ENCODE results near the gene IGFBP1.

Gene IGFBP1

DNA sequence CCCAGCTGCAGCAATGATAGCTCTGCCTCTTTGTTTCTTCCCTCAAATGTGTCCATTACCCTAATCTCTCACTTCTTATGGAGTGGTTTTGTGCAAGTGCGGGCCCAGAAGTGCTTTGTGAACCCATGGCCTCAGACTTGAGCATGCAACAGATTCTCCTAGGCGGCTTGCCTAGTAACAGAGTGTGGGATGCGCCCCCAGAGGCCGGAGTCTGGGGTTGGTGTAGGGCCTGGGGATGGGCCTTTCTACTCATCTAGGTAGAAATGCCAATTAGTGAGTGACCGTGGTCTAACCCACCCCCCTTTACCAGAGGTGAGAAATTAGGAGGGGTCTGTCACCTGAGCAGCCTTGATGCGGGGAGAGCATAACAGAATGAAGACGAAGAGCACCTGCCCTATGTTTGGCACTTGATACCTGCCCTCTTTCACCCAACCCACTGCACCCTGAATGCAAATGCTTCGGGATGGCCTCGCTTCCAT, 7.0 kb upstream of the IGFBP1 start:
- no peak for DNase-seq (ENCODE audit: low read depth)

- DNase-seq (ENCODE audit: low read depth) = peak; percentile 32
Observed at GRCh38 chr7:45881759-45882464, 6.4 kb upstream of the IGFBP1 start.

DNA sequence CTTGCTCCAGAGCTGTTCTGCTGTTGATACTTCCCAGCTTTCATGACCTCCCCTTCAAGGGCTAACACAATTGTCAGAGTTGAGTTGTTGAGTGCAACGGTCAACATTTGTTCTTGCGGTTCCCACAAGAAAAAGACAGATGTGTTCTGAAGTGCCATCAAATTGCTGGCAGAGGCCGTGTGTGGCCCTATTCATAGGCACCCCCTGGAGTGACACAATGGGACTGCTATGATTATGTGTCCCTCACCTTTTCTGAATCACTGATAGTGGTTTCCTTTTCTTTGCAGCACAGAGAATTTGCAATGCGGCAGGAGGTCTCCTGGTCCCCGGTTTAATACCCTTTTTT, 5.8 kb upstream of the IGFBP1 start:
- DNase-seq (ENCODE audit: low read depth) = no peak

- no peak for DNase-seq (ENCODE audit: low read depth)
Observed at GRCh38 chr7:45884136-45884535, 4.2 kb upstream of the IGFBP1 start.

DNA sequence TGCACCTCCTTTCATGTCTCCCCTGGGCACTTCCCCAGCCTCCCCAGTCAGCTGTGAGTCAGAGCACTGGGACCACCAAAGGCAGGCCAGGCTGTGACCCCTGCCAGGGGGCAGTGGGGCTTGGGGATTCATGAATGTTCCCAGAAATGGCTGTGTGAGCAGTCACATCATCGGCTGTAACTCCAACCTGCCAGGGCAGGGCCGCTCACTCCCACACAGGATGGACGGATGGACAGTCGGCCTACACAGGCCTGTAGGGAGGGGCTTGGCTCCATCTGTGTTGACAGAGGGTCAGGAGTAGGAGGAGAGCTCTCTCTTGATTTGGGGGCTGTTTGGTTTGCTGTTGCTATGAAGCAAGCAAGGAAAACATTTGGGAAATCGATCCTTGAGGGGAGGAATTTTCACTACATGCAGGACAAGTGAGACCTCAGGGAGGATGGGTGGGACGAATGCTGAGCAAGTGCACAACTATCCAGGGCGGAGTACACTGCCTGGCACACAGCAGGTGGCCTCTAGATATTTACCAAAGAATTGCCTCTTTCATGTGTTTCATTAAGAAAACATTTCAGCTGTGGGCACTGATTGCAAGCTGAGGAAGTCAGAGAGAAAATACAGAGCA, 2.9 kb upstream of the IGFBP1 start:
- no peak for DNase-seq (ENCODE audit: low read depth)

DNA sequence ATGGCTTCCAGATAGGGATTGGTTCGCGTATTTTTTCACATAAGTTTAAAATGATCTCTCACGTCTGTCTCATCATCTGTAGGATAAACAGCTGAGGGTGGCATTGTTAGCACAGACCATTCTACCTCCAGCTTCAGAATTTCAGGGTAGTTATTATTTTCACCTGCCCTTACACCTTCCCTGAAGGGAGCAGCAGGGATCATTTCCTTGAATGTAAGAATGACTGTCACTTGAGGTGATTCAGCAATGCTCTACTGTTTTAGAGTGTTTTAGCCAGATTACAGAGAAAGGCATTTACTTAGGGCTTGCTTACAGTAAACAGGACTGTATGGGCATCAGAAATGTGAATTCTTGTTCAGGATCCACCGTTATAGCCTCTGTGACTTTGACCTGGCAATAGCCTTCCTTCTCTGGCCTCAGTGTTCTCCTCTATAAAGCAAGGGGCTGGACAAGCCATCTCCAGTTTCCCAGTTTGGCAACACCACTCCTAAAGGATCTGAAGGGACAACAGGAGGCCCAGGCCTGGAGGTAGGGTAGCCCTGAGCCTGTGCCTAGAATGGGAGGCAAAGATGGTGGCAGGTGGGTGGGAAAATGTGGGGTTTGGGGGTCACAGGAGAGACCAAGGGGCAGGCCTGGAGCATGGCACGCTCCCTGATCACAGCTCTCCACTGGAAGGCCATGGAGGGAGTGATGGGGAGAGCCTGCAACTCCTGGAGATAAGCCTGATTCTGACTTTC, 1.2 kb upstream of the IGFBP1 start:
- DNase-seq (ENCODE audit: low read depth) = no peak

DNA sequence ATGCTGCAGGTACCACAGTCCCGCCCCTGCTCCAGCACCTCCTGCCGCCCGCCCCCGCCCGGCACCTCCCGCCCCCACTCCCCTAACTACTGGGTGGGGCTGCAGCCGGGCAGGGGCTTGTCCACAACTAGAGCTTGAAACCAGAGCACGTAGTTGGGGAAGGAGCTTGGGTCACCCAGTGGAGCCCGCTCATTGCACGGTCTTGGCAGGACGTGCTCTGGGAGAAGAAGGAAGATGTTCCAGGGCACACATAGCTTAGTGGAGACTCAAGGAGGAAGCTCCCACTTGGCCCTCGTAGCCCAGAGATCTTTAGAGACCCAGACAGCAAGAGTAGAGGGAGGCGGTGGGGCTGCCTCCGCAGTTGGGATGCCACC, 692 bp downstream of the IGFBP1 start:
- no peak for DNase-seq (ENCODE audit: low read depth)

- no peak for DNase-seq (ENCODE audit: low read depth)
Observed at GRCh38 chr7:45889367-45890067, 1.2 kb downstream of the IGFBP1 start.

- DNase-seq (ENCODE audit: low read depth) = no peak
Observed at GRCh38 chr7:45890125-45890901, 2.0 kb downstream of the IGFBP1 start.

DNA sequence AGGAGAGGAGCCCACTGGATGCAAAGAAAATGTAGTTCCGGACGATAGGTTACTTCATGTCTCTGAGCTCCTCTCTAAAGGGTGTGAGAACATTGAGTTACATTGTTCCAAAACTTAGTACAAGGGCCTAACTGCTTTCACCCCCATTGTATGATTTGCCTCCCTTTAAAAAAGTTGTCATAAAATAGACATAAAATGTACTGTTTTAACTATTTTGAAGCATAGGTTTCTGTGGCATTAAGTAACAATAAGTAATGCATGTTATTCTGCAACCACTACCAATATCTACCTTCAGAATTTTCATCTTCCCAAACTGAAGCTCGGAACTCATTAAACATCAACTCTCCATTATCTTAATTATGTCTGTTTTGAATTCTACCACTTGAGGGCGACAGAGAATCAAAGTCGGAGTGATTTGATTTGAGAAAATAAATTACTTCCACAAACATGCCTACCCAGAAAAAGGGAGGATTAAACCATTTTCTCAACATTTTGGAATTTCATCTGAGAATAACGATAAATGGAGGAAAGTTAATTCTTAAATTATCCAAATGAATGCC, 2.7 kb downstream of the IGFBP1 start:
- DNase-seq (ENCODE audit: low read depth) = no peak

DNA sequence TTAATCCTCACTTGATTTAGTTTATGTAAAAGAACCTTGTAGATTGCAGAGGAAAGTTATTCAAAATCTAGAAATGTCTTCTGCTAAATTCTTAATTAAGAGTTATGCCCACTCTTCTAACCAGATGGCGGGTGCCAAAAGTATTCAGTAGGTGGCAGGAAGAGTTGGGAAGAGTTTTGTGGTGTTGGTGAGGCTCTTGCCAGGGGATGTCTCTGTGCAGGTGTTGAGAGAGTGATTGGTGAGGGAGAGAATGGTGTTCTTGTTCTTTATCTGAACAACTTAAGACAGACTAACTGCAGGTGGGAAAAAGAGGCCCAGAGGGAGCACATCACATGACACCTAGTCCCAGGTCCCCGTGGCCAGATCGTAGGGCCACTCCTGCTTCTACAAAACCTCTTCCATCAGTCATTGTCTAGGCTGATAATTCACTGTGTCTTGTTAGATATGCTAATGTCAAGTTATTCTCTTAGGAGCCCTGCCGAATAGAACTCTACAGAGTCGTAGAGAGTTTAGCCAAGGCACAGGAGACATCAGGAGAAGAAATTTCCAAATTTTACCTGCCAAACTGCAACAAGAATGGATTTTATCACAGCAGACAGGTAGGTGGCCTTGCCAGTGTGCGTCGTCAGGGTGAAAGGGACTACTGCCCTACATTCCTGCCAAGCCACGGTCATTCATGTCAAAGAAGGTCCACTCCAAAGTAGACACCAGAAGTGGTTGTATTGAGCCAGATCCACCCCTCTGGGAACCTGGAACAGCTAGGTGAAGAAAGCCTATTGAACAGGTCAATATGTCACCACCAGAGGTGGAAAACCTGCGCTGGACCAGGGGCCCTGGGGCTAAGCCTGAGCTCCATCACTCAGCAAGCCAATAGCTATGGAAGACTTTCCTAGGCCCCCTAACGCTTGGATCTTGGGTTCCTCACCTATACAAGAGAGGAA, 3.4 kb downstream of the IGFBP1 start:
- no peak for DNase-seq (ENCODE audit: low read depth)

DNA sequence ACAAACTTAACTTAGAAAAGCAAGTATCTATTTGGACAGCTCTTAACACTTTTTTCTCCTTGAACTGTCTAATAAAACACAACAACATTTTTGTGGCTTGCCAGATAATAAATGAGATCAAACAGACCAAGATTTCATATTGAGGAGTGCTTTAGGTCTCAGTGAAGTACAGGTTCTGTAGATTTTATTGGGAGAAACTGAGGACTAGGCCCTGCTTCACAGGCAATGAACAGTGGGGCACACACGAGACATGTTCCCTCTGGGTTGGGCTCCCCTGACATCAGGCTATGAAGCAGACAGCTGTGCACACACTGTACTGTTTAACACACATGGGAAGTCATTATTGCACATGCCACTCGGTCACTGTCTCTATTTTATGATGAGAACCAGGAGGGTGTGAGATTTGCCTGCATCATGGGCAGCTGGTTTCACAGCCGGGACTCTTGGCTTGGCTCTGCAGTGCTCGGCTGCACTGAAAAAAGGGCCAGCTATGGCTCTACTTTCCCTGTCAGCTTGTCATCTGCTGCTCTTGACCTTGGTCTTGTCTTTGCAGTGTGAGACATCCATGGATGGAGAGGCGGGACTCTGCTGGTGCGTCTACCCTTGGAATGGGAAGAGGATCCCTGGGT, 4.2 kb downstream of the IGFBP1 start:
- no peak for DNase-seq (ENCODE audit: low read depth)

- DNase-seq (ENCODE audit: low read depth) = no peak
Observed at GRCh38 chr7:45893374-45893995, 5.2 kb downstream of the IGFBP1 start.

GRCh38 chr7:45893996-45894664, 5.8 kb downstream of the IGFBP1 start:
- DNase-seq (ENCODE audit: low read depth) = no peak

DNA sequence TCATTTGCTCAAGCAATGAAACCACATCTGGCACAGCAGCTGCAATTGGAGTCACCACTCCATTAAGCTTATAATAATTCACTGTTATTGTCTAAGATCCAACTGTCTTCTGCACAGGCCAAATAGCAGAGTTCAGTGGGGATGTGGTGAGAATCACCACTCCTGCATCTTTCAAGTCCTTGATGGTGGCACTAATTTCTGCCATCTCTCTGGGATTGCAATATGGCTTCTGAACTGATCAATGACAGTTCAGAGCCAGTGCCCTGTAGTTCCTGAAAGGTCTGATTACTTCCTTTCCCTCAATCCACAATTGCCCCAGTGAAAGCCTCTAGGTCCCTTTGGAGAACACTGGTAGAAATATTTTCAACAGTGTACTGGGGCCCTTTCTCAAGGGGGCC, 6.4 kb downstream of the IGFBP1 start:
- no peak for DNase-seq (ENCODE audit: low read depth)

- DNase-seq (ENCODE audit: low read depth) = peak; percentile 55
Observed at GRCh38 chr7:45897042-45897690, 8.9 kb downstream of the IGFBP1 start.

DNA sequence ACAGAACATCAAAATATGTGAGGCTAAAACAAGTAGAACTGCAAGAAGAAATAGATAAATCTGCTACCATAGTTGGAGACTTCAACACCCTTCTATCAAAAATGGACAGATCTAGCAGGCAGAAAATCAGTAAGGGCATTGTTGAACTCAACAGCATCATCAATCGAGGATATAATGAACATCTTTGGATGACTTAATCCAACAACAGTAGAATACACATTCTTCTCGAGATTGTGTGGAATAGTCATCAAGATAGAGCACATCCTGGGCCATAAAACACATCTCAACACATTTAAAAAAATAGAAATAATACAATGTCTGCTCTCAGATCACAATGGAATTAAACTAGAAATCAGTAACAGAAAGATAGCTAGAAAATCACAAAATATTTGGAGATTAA, 9.9 kb downstream of the IGFBP1 start:
- DNase-seq (ENCODE audit: low read depth) = no peak

DNA sequence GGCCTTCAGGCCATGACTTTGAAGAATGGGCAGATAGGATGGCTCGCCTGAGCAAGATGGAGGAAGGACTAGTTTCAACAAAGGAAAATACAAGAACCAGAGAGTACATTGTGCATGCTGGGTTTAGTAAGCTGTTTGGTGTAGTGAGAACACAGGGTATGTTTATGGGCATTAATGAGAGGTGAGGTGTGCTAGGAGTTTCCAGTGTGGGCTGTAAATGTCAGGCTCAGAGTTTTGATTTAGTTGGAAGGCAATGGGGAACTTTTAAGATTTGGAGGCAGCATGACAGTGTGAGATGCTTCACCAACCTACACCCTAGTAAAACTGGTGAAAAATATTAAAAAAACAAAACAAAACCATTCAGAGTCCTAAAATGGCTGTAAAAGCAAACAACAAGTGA, 13.3 kb downstream of the IGFBP1 start:
- no peak for DNase-seq (ENCODE audit: low read depth)
